Measurements from ENCODE around the gene PRKAR1B. TPM values are rescaled to one million over a fixed set of nuclear protein-coding genes. Genes with fewer than 3 reads are reported as not detected.

PRKAR1B gene
- total RNA-seq, 1 experiment from 2014 or later: 62.0 TPM

DNA sequence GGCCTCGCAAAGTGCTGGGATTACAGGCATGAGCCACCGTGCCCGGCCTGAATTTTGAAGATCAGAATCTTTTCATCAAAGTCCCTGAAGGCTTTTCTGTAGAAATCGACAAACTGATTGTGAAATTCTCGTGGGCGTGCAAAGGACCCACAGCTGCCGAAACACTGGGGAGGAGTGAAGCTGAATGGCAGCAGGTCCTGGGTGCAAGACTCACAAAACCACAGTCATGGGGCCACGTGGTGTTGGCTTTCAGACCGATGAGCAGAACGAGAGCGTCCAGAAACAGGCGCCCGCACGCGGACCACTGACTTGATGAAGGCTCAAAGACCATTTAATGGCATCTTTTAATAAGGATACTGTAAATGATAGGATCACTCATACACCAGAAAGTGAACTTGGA, 24.7 kb upstream of the PRKAR1B start:
- no peak for ATAC-seq

GRCh38 chr7:750111-750905, 23.2 kb upstream of the PRKAR1B start:
- DNase-seq (ENCODE audit: low read depth, low spot score): no peak
- ChIA-PET POLR2A (no interaction called here), CTCF (no interaction called here)
- TF ChIP-seq REST (IDR thresholded peaks at IDR 0.05; ENCODE audit: insufficient read depth in 1 of 2, low read depth in 2 of 2, low read length in 1 of 2) (no peak), SIN3A (IDR thresholded peaks at IDR 0.05; ENCODE audit: borderline replicate concordance, insufficient read depth, low read depth, low read length) (no peak), TCF7L2 (IDR thresholded peaks at IDR 0.05; ENCODE audit: low read depth, low read length) (no peak), POLR2AphosphoS5 (IDR thresholded peaks at IDR 0.05; ENCODE audit: low read depth, low read length) (no peak), CTCF (IDR thresholded peaks at IDR 0.05) (no peak)
- ATAC-seq: no peak; the same call in 1 of the 2 replicates
- intact Hi-C loops (cut with micrococcal nuclease; ENCODE audit: unreplicated experiment): no loop called here
- Histone ChIP-seq H3K4me3 (ENCODE audit: low read depth in 2 of 2, low read length in 2 of 2) (no peak overlapping the region), H3K4me1 (ENCODE audit: control insufficient read depth, insufficient read depth, low read length) (no peaks in the 10 kb centered on the region), H3K27me3 (ENCODE audit: control insufficient read depth, insufficient read depth, low read length) (no peaks in the 10 kb centered on the region), H3K36me3 (ENCODE audit: control insufficient read depth, insufficient read depth, low read length) (peaks cover 6% of the 10 kb centered on the region; the same call in 1 of the 2 replicates), H3K9me3 (ENCODE audit: control insufficient read depth, insufficient read depth, low read depth, low read length) (no peaks in the 10 kb centered on the region), H3K27ac (ENCODE audit: low read length) (no peak overlapping the region)
- BruUV-seq (replicated peaks): no TSS peak
- in situ Hi-C loops (cut with HindIII; ENCODE audit: low pct_unique_long_range_greater_than_20kb, low sequenced_read_pairs): no loop called here

More for the DNA sequence above, 24.7 kb upstream of the PRKAR1B start:
- no peak for DNase-seq (ENCODE audit: low read depth, low spot score)
- Histone ChIP-seq H3K4me1 (ENCODE audit: control insufficient read depth, insufficient read depth, low read length) (no peaks in the 10 kb centered on the region), H3K36me3 (ENCODE audit: control insufficient read depth, insufficient read depth, low read length) (peaks cover 6% of the 10 kb centered on the region; the same call in 1 of the 2 replicates), H3K27ac (ENCODE audit: low read length) (no peak overlapping the region), H3K27me3 (ENCODE audit: control insufficient read depth, insufficient read depth, low read length) (no peaks in the 10 kb centered on the region), H3K4me3 (ENCODE audit: low read depth in 2 of 2, low read length in 2 of 2) (no peak overlapping the region), H3K9me3 (ENCODE audit: control insufficient read depth, insufficient read depth, low read depth, low read length) (no peaks in the 10 kb centered on the region)
- BruUV-seq (replicated peaks): no TSS peak
- intact Hi-C loops (cut with micrococcal nuclease; ENCODE audit: unreplicated experiment) (no loop called here), in situ Hi-C loops (cut with HindIII; ENCODE audit: low pct_unique_long_range_greater_than_20kb, low sequenced_read_pairs) (no loop called here)
- TF ChIP-seq TCF7L2 (IDR thresholded peaks at IDR 0.05; ENCODE audit: low read depth, low read length) (no peak), CTCF (IDR thresholded peaks at IDR 0.05) (no peak)
- CTCF ChIA-PET: no interaction called here
- POLR2A ChIA-PET: no interaction called here
